A549 (cell line): ENCODE measurements around the gene SOCS4. TPM values are rescaled to one million over a fixed set of nuclear protein-coding genes. Genes with fewer than 3 reads are reported as not detected.

ENCODE experiments used
- ATAC-seq, 2 experiments: fragments of 200-7000 bp in 1 of 2; fragments of >200 bp in 1 of 2; cut with Nextera tagmentation in 1 of 2; cut with Tn5 transposase in 1 of 2; 3 replicates each; pipeline versions ENCODE4 v1.8.0 to v1.9.1; 2018 to 2020; ENCODE audit warnings: mild to moderate bottlenecking in 1 of 2, moderate library complexity in 1 of 2
- CTCF ChIA-PET: fragments of 300-600 bp; sonication (Branson Sonifier 250); formaldehyde crosslinking; extraction: SDS; loops from one replicate; lab custom pipeline; 2021; ENCODE audit warnings: antibody characterized with exemption, inconsistent platforms; lab: Yijun Ruan, JAX
- POLR2A ChIA-PET: fragments of 350-600 bp; formaldehyde crosslinking; extraction: SDS; loops from one replicate; lab custom pipeline; 2021; ENCODE audit warnings: antibody characterized with exemption, inconsistent platforms; lab: Yijun Ruan, JAX
- DNase-seq, 2 experiments: peaks; one replicate each; pipeline versions ENCODE4 v3.0.0 to v3.0.0-alpha.2; 2011 to 2016; ENCODE audit warnings: low read depth in 1 of 2, low spot score in 1 of 2
- FAIRE-seq: peaks from 2 replicates; lab custom pipeline; 2011; peaks lifted over from hg19 to GRCh38; lab: Jason Lieb, UNC
- H3K27ac ChIP-seq, 2 experiments: fragments of >200 bp; sonication (Bioruptor Twin); formaldehyde crosslinking; 3 replicates each; pipeline ENCODE4 v1.5.1; 2016 to 2017
- H3K4me1 ChIP-seq: fragments of >200 bp; sonication (Bioruptor Twin); formaldehyde crosslinking; 3 replicates; pipeline ENCODE4 v1.6.1; 2016
- H3K4me2 ChIP-seq: fragments of >200 bp; sonication (Bioruptor Twin); formaldehyde crosslinking; 3 replicates; pipeline ENCODE4 v1.6.1; 2016
- H3K4me3 ChIP-seq: fragments of >200 bp; sonication (Bioruptor Twin); formaldehyde crosslinking; 3 replicates; pipeline ENCODE4 v1.5.1; 2016
- H3K9me3 ChIP-seq: fragments of >200 bp; sonication (Bioruptor Twin); formaldehyde crosslinking; 3 replicates; pipeline ENCODE4 v1.6.1; 2016
- CEBPB ChIP-seq, 2 experiments: fragments of >200 bp in 1 of 2; sonication (Bioruptor Twin) in 1 of 2; formaldehyde crosslinking in 1 of 2; IDR thresholded peaks; 2 replicates each; pipeline ENCODE4 v1.6.1; 2012 to 2016
- EHMT2 ChIP-seq: fragments of 200-600 bp; sonication (generic); IDR thresholded peaks from 2 replicates; pipeline ENCODE4 v1.6.1; 2016; ENCODE audit warnings: antibody characterized with exemption, low read depth, mild to moderate bottlenecking, moderate library complexity
- FOSB ChIP-seq: fragments of 250-450 bp; sonication (Bioruptor Pico); IDR thresholded peaks from 2 replicates; pipeline ENCODE4 v1.5.0; 2020; ENCODE audit warnings: mild to moderate bottlenecking, moderate library complexity
- GATA3 ChIP-seq: IDR thresholded peaks from 2 replicates; pipeline ENCODE4 v1.6.1; 2012; ENCODE audit warnings: borderline replicate concordance
- HOXB13 ChIP-seq: fragments of 250-450 bp; sonication (Bioruptor Pico); IDR thresholded peaks from 2 replicates; pipeline ENCODE4 v1.5.0; 2020; ENCODE audit warnings: low read depth, mild to moderate bottlenecking, moderate library complexity
- JUNB ChIP-seq: fragments of >200 bp; sonication (Bioruptor Twin); formaldehyde crosslinking; IDR thresholded peaks from 2 replicates; pipeline ENCODE4 v1.6.1; 2016
- KDM5A ChIP-seq: fragments of 200-600 bp; sonication (generic); IDR thresholded peaks from 2 replicates; pipeline ENCODE4 v1.6.1; 2016; ENCODE audit warnings: antibody characterized with exemption, mild to moderate bottlenecking
- MAFK ChIP-seq: fragments of 450-650 bp; IDR thresholded peaks from 2 replicates; pipeline ENCODE4 v1.6.1; 2014; ENCODE audit not compliant: partially characterized antibody
- NFE2L2 ChIP-seq: fragments of 150-350 bp; conservative IDR thresholded peaks from 2 replicates; pipeline ENCODE4 v1.6.1; 2014; ENCODE audit warnings: low read length
- NPAS2 ChIP-seq: fragments of 250-450 bp; sonication (Bioruptor Pico); IDR thresholded peaks from 2 replicates; pipeline ENCODE4 v1.8.0; 2022; ENCODE audit warnings: mild to moderate bottlenecking, moderate library complexity, borderline replicate concordance
- NR3C1 ChIP-seq: fragments of >200 bp; sonication (Bioruptor Twin); formaldehyde crosslinking; IDR thresholded peaks from 3 replicates; pipeline ENCODE4 v1.6.1; 2017
- POLR2A ChIP-seq: IDR thresholded peaks from 2 replicates; pipeline ENCODE4 v1.6.1; 2012; ENCODE audit warnings: mild to moderate bottlenecking, low read length
- POLR2AphosphoS2 ChIP-seq: conservative IDR thresholded peaks from 2 replicates; pipeline ENCODE4 v1.6.1; 2012; ENCODE audit warnings: low read length, improper control_type of control experiment, inconsistent platforms
- RFX5 ChIP-seq: fragments of 450-650 bp; IDR thresholded peaks from 2 replicates; pipeline ENCODE4 v1.7.1; 2014; ENCODE audit warnings: antibody characterized with exemption, mild to moderate bottlenecking, moderate library complexity
- SMC3 ChIP-seq: fragments of >200 bp; sonication (Bioruptor Twin); formaldehyde crosslinking; IDR thresholded peaks from 3 replicates; pipeline ENCODE4 v1.6.1; 2018; ENCODE audit warnings: inconsistent platforms
- SREBF2 ChIP-seq: fragments of 450-650 bp; IDR thresholded peaks from 2 replicates; pipeline ENCODE4 v1.6.1; 2014; ENCODE audit warnings: mild to moderate bottlenecking, moderate library complexity
- ZC3H11A ChIP-seq: fragments of 450-650 bp; IDR thresholded peaks from 2 replicates; pipeline ENCODE4 v1.6.1; 2014; ENCODE audit warnings: antibody characterized with exemption, mild to moderate bottlenecking
- ZSCAN20 ChIP-seq: fragments of 250-450 bp; sonication (Bioruptor Pico); IDR thresholded peaks from 2 replicates; pipeline ENCODE4 v1.8.0; 2022; ENCODE audit warnings: mild to moderate bottlenecking, moderate library complexity
- whole genome bisulfite sequencing: methylation state at CpG from one replicate; pipeline ENCODE4 v1.1.6; 2017; ENCODE audit errors: missing lambda C conversion rate; 5-methylcytosine and 5-hydroxymethylcytosine counted together
- polyA plus RNA-seq, 4 experiments: library from polyadenylated mRNA; depleted of rRNA in 3 of 4; stranded (reverse); fragments of >200 nt; fragmentation: RNase III in 1 of 4; extraction: RNeasy Plus Mini Kit Qiagen cat#74134 plus additional on column Dnase treatment in 1 of 4; gene quantifications; 2 replicates in 3 of 4; 3 replicates in 1 of 4; pipeline ENCODE4 v1.2.3, GENCODE V29; 2011 to 2017
- TF ChIP-seq, protein P1 (sequence below): fragments of 150-350 bp; IDR thresholded peaks from 2 replicates; pipeline ENCODE4 v1.6.1; 2014; ENCODE audit warnings: low read depth, mild to moderate bottlenecking, low read length
- TF ChIP-seq, protein P2 (sequence below): IDR thresholded peaks from 2 replicates; pipeline ENCODE4 v1.6.1; 2012; ENCODE audit warnings: low read depth, borderline replicate concordance
- TF ChIP-seq, protein P3 (sequence below): fragments of >200 bp; sonication (Bioruptor Twin); formaldehyde crosslinking; IDR thresholded peaks from 3 replicates; pipeline ENCODE4 v1.5.1; 2016
- TF ChIP-seq, protein P4 (sequence below): fragments of 250-450 bp; sonication (Bioruptor Pico); IDR thresholded peaks from 2 replicates; pipeline ENCODE4 v1.5.0; 2021; ENCODE audit warnings: mild to moderate bottlenecking, moderate library complexity, borderline replicate concordance

SOCS4 gene
- polyA plus RNA-seq, 2 of the 4 experiments (the other 2 are of a cell fraction), result 15.9 to 20.7 TPM

DNA sequence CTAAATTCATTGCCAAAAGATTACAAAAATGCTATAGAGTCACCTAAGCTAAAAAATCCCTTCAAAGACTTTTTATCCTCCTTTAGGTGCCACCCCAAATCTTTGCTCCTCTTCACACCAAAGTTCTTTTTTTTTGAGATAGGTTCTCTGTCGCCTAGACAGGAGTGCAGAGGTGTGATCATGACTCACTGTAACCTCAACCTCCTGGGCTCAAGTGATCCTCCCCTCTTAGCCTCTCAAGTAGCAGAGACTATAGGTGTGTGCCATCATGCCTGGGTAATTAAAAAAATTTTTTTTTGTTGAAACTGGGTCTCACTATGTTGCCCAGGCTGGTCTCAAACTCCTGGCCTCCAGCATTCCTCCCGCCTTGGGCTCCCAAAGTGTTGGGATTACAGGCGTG lies 48.0 kb upstream of the SOCS4 start:
- no peak overlapping the region for H3K4me2 ChIP-seq
- no peak for TF ChIP-seq ZC3H11A
- no peak for TF ChIP-seq GATA3
- no peak for TF ChIP-seq NR3C1
- no peak for TF ChIP-seq KDM5A
- TF ChIP-seq, protein P1, sequence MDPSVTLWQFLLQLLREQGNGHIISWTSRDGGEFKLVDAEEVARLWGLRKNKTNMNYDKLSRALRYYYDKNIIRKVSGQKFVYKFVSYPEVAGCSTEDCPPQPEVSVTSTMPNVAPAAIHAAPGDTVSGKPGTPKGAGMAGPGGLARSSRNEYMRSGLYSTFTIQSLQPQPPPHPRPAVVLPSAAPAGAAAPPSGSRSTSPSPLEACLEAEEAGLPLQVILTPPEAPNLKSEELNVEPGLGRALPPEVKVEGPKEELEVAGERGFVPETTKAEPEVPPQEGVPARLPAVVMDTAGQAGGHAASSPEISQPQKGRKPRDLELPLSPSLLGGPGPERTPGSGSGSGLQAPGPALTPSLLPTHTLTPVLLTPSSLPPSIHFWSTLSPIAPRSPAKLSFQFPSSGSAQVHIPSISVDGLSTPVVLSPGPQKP, result no peak
- no peak for TF ChIP-seq HOXB13 (CRISPR knock-in tag)
- TF ChIP-seq CEBPB (IDR thresholded peaks at IDR 0.05), result no peak
- TF ChIP-seq SREBF2, result no peak
- TF ChIP-seq JUNB, result no peak
- no peak for TF ChIP-seq FOSB (CRISPR knock-in tag)
- TF ChIP-seq, protein P2, sequence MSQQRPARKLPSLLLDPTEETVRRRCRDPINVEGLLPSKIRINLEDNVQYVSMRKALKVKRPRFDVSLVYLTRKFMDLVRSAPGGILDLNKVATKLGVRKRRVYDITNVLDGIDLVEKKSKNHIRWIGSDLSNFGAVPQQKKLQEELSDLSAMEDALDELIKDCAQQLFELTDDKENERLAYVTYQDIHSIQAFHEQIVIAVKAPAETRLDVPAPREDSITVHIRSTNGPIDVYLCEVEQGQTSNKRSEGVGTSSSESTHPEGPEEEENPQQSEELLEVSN, result no peak
- no peak for TF ChIP-seq MAFK
- FAIRE-seq, result no peak
- peaks cover 6% of the 10 kb centered on the region; the same call in 1 of the 3 replicates for H3K4me1 ChIP-seq
- ChIA-PET CTCF (no interaction called here), POLR2A (no interaction called here)
- no peaks in the 10 kb centered on the region for H3K9me3 ChIP-seq
- ATAC-seq, result no peak
- H3K4me3 ChIP-seq, result no peak overlapping the region
- no peak for DNase-seq
- H3K27ac ChIP-seq, result no peak overlapping the region
- WGBS, result 89% methylated on average over 3 of the region's 3 CpGs

DNA sequence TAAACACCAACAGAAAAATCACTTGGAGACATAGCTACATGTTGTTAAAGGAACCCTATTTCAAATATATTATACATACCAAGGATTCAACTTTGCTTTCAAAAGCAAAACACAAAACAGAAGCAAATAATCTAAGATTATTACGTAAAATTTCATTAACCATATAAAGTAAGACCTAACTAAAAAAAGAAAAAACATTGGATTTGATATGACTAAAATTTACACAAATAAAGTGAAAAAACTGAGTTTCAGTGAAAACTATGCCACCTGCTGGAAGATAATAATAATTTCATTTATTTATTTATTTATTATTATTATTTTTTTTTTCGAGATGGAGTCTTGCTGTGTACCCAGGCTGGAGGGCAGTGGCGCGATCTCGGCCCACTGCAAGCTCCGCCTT lies 45.3 kb upstream of the SOCS4 start:
- CTCF ChIA-PET, result interaction anchor here (0.5 to 1.7 kb wide), 4 partner anchors 9 to 72 kb away, joined by 3 to 5 read pairs (median 3); no protein-coding TSS in a partner anchor
- ATAC-seq (no peak), DNase-seq (peak in 1 of 2 experiments; percentile 13), FAIRE-seq (no peak)
- POLR2A ChIA-PET, result no interaction called here
- WGBS, result 62% methylated on average over 6 of the region's 6 CpGs
- no peaks in the 10 kb centered on the region for H3K9me3 ChIP-seq
- no peak overlapping the region for H3K4me3 ChIP-seq
- no peak overlapping the region for H3K27ac ChIP-seq
- no peaks in the 10 kb centered on the region; the same call in 2 of the 3 replicates for H3K4me1 ChIP-seq
- TF ChIP-seq SMC3 (peak; percentile 24; the same call in 1 of the 3 replicates), RFX5 (no peak), FOSB (CRISPR knock-in tag) (no peak), NPAS2 (CRISPR knock-in tag) (no peak), EHMT2 (no peak)
- TF ChIP-seq, protein P3, sequence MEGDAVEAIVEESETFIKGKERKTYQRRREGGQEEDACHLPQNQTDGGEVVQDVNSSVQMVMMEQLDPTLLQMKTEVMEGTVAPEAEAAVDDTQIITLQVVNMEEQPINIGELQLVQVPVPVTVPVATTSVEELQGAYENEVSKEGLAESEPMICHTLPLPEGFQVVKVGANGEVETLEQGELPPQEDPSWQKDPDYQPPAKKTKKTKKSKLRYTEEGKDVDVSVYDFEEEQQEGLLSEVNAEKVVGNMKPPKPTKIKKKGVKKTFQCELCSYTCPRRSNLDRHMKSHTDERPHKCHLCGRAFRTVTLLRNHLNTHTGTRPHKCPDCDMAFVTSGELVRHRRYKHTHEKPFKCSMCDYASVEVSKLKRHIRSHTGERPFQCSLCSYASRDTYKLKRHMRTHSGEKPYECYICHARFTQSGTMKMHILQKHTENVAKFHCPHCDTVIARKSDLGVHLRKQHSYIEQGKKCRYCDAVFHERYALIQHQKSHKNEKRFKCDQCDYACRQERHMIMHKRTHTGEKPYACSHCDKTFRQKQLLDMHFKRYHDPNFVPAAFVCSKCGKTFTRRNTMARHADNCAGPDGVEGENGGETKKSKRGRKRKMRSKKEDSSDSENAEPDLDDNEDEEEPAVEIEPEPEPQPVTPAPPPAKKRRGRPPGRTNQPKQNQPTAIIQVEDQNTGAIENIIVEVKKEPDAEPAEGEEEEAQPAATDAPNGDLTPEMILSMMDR, result peak; percentile 37
- H3K4me2 ChIP-seq, result no peak overlapping the region

DNA sequence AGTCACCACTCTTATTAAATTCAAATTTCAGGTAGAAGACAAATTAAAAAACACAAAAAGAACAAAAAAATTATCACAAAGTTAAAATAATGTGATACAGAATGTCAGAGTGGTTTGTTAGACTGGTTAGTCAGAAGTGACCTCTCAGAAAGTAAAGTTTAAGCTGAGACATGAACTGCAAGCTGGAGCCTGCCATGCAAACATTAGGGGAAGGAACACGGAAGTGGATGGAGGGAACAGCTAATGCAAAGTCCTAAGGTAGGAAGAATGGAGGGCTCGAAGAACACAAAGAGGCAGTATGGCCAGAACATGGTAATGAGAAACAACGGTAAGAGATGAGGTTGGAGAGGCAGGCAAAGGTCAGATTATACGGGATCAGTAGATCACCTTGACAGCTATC lies 41.9 kb upstream of the SOCS4 start:
- TF ChIP-seq SMC3 (no peak), NFE2L2 (no peak), POLR2A (no peak), MAFK (no peak), POLR2AphosphoS2 (no peak), JUNB (no peak), ZSCAN20 (no peak)
- TF ChIP-seq, protein P4, sequence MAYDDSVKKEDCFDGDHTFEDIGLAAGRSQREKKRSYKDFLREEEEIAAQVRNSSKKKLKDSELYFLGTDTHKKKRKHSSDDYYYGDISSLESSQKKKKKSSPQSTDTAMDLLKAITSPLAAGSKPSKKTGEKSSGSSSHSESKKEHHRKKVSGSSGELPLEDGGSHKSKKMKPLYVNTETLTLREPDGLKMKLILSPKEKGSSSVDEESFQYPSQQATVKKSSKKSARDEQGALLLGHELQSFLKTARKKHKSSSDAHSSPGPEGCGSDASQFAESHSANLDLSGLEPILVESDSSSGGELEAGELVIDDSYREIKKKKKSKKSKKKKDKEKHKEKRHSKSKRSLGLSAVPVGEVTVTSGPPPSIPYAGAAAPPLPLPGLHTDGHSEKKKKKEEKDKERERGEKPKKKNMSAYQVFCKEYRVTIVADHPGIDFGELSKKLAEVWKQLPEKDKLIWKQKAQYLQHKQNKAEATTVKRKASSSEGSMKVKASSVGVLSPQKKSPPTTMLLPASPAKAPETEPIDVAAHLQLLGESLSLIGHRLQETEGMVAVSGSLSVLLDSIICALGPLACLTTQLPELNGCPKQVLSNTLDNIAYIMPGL (CRISPR knock-in tag), result no peak
- ChIA-PET CTCF (no interaction called here), POLR2A (no interaction called here)
- no peak for ATAC-seq
- Histone ChIP-seq H3K4me2 (no peak overlapping the region), H3K4me3 (no peak overlapping the region), H3K9me3 (no peaks in the 10 kb centered on the region), H3K27ac (no peak overlapping the region), H3K4me1 (no peaks in the 10 kb centered on the region)
- WGBS, result 91% methylated on average over 4 of the region's 4 CpGs
- no peak for DNase-seq
- FAIRE-seq, result no peak
